Fibroblast of the conjunctiva (primary cell): Measurements from ENCODE around the gene CERS6.
"Not testable (repeated sequence)": the region's sequence is repeated elsewhere in the genome, so short reads cannot be mapped to it uniquely, and the experiment has no call there.

Experiments
- DNase-seq: peaks from one replicate; pipeline ENCODE4 v3.0.0-alpha.2; 2010; ENCODE audit warnings: low read depth

The CERS6 gene

DNA sequence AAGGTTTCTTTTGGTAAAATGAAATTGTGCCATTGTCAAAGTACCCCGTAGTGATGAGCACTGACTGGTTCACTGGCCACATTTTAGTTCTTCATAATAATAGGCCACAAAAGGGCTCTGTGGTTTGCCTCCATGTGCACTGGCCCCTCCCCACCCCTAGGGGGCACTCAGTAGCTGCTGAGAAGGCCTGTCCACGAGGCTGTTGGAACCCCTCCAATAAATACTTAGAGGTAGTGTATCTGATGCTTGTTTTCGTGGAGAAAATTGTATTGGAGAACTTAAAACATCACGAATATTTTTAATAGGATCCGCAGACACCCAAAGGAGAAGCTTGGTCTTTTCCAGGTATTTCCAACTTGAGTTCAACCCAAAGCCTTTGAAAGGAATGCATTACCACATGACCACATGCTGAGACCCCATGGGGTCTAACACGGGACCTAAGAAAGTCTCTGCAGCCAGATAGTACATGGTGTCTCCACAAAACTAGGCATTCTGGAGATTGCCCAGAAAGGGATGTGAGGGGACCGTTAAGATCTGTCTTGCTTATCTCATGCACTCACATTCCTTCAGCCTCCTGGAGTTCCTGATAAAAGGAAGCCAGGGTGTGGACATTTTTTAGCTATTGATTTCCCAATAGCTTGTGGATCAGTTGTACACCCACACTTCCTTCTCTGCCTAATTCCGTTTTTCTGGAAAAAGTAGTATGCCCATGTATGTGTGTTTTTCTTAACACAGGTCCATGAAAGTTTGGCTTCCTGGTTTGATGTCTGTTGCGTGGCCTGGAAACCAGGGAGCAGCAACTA, 317.8 kb downstream of the CERS6 start:
- peak; percentile 44 for DNase-seq

DNA sequence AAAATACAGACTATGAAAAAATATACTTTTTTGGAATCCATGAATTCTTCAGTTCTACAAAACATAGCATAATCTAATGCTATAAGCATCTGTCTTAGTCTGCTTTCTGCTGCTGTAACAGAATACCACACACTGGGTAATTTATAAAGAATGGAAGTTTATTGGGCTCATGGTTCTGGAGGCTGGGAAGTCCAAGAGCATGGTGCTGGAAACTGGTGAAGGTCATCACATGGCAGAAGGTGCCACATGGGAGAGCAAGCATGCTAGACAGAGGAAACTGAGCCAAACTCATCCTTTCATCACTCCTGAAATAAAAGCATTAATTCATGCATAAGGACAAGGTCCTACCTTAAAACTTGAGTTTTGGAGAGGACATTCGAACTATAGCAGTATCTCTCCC, 319.8 kb downstream of the CERS6 start:
- no peak for DNase-seq

DNA sequence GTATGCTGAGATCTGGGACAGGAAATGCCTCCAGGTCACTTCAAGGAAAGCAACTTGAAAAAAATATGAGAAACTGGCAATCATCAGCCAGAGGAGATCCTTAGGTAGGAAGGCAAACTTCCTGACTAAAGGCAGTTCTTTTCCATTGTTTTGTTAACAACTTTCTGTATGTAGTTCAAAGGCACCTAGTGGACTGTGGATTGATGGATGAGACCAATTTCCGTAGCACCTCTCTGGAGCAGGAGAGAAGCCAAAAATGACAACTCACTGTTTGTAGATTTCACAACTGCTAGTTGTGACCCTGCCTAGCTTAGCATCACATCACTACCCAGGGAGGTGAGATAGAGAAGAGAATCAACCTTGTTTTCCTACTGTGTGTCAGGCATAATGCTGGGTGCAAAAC, 324.6 kb downstream of the CERS6 start:
- DNase-seq: no peak

DNA sequence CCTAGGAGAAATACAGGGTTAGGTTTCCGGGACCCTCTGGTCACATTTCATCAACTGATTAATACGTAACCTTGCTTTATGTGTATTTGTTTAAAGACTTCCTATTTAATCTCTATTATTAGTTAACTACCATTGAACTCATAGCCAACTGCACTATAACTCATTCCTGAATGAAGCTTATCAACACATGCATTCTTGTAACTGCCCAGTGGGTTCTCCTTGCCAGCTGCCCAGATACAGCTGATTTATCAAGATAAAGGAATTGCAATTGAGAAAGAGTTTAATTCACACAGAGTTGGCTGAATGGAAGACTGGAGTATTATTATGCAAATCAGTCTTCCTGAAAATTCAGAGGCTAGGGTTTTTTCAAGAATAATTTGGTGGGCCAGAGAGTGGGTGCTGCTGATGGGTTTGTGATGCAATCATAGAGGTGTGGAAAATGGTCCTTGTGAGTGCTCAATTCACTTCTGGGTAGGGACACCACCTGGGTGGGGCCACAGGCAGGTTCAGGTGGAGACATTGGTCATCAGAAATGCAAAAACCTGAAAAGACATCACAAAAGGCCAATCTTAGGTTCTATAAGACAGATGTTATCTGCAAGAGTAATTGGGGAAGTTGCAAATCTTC, 325.2 kb downstream of the CERS6 start:
- no peak for DNase-seq

DNA sequence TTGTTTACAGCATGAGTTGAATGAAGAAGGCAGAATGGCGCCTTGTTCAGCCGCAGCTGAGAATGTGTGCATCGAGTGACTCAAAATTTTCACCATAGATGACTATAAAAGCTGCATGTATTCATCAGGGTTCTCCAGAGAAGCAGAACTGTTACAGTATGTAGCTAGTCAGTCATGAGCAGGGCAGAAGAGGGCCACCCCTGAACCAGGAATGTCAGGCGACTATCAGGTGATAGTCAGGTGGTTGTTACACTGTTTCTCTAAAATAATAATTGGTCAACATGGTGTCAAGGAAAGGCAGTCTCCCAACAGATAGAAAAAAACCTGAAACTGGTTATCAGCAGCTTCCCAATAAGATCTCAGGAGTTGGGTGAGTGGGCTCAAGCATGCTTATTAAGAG, 326.2 kb downstream of the CERS6 start:
- no peak for DNase-seq

DNA sequence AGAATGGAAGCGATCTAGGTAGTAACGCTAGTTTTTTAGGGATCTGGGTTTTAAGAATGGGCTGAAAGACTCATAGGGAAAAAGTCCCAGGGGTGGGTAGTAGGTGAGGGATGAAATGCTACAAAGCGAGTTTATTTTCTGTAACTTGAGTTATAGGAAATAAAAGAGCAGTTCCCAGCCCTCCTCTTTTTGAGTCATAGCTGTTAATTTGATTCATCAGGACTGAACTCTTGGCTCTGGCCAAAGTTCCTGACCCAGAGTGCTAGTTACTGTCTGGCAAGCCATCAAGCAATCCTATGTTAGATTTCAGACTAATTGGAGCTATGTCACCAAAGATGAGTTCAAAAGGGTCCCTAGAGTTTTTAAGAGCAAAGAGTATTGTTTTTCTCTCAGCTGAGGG, 328.9 kb downstream of the CERS6 start:
- DNase-seq: no peak

DNA sequence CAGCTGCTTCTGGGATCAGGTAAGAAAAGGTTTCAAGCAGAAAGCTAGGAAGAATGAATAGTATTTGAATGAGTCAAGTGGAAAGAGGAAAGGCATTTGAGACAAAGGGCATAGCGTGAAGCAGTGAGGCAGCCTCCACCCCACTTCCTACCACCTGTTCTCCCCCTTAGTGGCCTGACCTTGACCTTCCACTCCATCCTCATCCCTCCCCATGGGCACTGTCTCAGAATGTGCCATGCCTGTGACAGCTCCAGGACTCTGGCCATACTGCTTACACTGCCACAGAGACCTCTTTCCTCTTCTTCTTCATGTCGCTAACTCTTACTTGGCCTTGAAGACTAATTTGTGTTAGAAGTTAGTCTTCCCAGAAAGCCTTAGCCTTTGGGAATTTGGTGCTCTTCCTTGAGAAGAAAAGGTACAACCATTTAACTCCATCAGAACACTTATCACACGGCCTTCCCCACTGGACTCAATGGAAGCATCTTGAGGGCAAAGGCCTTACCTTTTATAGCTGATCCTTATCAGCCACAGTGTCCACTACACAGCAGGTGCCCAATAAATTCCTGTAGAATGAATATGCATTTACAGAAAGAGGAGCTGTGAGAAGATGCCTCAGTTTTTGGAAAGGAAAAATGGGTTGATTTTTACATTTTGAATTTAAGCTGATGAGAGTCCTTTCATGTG, 331.2 kb downstream of the CERS6 start:
- no peak for DNase-seq

DNA sequence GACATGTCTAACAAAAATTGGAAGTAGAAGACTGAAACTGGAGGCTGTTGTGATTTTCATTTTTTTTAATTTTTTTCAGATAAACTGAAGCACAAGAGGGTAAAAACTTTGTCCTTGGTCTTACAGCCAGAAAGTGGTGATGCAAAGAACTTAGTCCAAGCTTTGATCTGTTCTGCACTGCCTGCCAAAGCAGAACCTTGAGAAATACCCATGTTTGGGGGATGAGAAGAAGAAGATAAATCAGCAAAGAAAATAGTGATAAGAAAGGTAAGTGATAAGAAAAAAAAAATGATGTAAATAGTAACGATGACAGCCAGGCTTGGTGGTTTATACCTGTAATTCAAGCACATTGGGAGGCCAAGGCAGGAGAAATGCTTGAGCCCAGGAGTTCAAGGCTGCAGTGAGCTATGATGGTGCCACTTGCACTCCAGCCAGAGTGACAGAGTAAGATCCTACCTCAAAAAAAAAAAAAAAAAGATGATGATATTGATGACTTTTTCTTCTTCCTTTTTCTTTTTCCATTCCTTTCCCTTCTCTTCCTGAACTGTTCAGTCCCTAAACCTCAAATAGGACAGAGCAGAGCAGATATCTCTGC, 331.8 kb downstream of the CERS6 start:
- DNase-seq: no peak

DNA sequence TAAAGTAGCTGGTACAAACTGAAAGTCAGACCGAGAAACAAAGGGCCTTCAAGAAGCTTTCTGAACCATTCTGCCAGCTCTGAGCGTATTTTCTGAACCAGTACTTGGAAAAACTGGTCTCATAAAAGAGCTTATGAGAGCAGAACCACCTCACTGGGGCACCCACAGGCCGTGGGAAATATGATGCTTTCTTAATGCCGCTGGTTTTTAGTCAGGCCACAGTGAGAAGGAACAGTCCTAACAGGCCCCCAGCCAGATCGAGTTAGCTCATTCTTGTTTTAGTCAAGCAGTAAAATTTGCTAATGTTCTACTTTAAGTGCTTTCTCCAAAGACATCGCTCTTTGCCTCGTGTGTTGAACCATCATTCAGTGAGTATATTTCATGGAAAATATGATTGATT, 333.7 kb downstream of the CERS6 start:
- no peak for DNase-seq

DNA sequence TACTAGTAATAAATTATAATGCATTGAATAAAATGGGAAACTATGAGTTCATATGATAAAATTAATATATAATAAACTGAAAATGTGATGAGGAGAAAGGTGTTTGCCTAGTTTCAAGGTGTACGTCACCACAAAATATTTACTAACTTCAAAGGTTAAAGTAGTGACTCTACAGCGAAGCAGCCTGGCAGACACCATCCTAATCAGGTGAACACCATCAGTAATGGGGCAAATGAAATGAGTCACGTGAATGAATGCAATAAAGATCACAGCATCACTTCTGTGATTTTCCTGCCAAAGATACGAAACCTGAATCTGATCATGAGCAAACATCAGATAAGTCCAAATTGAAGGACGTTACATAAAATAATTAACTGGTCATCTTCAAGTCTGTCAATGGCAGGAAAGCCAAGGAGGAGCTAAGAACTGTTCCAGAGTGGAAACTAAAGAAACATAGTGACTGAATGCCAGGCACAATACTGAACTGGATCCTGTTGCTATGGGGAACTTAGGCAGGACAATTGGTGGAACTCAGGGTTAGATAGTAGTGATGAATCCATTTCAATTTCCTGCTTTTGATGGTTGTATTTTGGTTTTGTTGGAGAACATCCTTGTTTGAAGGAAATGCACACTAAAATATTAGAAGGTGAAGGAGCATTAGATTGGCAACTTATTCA, 334.3 kb downstream of the CERS6 start:
- DNase-seq: no peak

DNA sequence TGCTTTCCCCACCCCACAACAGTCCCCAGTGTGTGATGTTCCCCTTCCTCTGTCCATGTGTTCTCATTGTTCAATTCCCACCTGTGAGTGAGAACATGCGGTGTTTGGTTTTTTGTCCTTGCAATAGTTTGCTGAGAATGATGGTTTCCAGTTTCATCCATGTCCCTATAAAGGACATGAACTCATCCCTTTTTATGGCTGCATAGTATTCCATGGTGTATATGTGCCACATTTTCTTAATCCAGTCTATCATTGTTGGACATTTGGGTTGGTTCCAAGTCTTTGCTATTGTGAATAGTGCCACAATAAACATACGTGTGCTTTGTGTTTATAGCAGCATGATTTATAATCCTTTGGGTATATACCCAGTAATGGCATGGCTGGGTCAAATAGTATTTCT, 335.1 kb downstream of the CERS6 start:
- not testable (repeated sequence) for DNase-seq

DNA sequence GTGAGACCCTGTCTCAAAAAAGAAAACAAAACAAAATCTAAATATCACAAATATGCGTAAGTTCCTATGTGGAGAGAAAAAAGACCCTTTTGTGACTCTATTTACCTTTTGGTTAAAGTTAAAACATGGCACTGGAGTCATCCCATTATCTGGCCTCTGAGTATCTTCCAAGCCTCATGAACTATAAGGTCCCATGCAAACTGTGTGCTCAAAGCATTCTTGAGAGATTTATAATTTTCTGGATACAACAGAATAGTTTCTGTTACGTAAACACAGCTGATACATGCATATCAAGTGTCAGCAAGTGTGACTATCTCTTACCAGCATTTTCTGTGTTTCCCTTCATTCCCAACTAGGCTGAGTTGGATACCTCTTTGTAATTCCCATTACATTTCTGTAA, 337.5 kb downstream of the CERS6 start:
- DNase-seq: no peak

DNA sequence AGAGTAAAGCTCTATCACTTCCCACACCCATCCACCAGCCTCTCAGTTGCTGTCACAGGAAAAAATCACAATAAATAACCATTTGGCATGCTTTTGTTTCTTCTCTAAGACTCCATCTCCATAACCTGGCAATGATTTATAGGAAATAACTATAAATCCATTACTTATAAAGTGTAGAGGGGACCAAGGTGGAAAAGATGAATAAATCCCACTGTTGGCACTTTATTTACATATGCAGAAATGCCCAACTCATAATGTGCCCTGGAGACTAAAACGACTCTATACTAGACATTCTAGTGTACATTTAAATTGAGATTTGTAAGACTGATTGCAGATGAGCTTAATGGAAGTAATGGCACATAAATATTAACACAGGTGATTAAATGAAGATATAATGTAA, 338.9 kb downstream of the CERS6 start:
- DNase-seq: no peak

DNA sequence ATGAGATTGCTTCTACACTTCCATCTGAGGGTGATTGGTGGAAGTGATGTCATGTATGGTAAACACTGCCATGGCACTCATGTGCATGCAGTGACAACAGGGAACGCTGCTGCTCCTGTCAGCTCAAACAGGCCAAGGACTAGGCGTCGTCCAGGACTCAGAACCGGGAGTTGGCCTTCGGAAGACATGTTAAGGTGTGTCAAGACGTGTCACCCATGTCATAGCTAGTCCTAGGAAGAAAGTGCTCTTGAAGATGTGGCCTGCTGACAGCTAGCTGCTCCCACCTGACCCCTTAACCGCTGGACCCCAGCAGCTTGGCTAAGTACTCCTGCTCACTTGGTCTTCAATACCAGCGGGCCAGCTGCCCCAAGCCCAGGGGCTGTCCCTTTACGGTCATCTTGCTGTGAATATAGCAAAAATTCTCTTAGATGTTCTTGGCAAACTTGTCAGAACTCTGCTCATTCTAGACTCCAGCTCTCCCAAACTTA, 340.1 kb downstream of the CERS6 start:
- DNase-seq: no peak

DNA sequence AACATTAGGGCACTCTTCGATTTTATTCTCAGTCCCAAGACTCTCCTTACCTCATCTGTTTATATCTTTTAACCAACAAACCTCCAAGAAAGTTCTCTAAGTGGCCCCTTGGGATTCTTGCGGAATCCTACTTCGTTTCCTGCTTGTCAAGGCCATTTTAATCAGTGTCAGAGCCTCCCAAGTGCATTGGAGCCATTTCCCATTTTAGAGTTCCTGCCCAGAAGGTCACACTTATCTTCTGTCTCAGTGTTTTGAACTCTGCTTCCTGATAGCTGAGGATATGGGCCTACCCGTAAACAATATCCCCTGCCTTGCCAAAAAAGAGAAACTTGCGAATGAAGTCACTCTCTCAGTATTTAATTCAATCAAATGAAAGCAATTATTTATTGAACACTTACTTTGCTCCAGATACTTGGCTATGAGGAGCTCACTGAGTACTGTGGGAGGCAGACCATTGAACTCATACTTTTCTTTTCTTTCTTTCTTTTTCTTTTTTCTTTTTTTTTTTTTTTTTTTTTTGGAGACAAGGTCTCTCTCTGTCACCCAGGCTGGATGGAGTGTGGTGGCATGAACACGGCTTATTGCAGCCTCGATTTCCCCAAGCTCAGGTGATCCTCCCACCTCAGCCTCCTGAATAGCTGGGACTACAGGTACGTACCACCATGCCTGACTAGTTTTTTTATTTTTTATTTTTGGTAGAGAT, 340.7 kb downstream of the CERS6 start:
- no peak for DNase-seq

DNA sequence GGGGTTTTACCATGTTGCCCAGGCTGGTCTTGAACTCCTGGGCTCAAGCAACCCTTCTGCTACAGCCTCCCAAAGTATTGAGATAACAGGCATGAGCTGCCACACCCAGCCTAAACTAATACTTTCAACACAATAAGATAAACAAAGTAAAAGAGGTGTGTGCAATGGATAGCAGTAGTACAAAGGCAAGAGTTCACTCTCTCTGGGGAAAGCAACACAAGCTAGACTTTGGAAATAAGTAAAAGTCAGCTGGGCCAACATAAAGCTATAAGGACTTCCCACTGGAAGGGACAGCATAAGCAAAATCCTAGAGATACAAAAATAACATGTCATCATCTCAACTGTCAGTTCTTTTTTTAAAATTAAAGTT, 341.2 kb downstream of the CERS6 start:
- no peak for DNase-seq

DNA sequence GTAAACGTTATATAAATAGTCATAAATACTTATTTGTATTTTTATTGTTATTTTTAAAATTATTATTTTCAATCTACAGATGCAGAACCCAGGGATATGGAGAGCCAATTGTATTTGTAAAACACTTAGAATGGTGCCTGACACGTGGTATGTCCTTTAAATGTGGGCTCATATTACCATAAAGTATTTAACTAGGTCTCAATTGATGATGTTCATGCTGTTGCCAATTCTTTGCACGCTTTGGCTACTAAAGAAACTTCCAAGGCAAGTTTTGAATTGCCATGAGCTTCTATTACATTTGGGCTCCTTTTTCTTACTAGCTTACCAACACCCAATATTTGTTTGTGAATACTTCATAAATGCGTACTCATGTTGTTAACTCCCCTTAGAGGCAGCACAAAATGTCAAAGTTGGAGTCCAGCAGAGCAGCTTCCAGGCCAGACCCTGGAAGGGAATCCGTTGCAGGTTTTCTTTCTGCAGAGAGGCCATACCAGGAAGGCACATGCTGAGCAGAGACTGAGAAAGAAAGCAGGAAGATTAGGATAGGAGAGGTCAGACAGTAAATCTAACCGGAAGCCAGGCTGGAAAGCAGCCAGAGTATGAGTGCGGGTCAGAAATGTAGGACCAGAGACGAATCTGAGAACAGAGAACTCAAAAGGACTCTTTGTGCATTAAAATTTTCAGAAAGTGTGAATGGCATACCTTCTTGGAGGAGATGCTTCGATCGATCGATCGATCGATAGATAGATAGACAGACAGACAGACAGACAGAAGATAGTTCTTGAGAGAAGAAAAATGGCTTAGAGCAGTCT, 342.2 kb downstream of the CERS6 start:
- no peak for DNase-seq

DNA sequence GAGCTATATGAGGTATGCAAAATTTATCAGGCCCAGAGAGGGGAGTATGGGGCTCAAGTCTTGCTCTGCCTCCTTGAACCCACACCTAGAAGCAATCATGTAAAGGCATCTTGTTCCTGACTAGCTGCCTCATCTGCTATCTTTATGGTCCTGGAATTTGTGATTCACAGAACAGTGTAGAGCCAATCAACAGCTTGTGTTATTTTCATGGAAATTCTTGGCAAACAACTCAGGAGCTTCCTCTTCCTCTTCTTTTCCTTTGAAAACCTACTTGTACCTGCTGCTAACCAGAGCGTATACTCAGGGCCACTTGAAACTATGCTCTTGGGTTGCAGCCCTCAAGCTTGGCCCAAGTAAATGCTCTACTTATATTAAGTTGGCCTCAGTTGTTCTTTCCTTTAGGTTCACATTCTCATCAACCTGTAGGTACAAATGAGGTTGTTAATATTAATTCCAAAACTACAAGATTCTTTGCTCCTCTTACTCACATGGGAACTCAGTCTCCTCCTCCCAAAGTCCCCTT, 342.9 kb downstream of the CERS6 start:
- no peak for DNase-seq

DNA sequence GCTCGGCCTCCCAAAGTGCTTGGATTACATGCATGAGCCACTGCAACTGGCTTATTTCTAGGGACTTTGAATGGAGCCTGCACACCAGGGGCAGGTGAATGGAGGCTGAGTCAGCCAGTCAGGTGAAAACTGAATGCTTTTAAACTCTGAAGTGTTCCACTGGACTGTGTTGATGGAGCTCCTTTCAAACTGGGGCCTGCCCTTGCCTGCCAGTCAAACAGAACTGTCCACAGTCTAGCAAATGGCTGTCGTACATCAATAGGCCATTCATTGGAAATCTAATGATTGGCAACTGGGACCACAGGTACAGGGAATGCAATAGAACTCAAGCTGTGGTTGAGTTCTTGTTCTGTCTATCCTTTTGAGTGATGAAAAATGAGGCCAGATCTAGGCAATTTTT, 345.4 kb downstream of the CERS6 start:
- DNase-seq: no peak
